ENCODE data around the gene ZNF646. TPM values are rescaled to one million over a fixed set of nuclear protein-coding genes. Genes with fewer than 3 reads are reported as not detected.

ZNF646 gene
- polyA plus RNA-seq, 1 donor: 12.4 TPM

DNA sequence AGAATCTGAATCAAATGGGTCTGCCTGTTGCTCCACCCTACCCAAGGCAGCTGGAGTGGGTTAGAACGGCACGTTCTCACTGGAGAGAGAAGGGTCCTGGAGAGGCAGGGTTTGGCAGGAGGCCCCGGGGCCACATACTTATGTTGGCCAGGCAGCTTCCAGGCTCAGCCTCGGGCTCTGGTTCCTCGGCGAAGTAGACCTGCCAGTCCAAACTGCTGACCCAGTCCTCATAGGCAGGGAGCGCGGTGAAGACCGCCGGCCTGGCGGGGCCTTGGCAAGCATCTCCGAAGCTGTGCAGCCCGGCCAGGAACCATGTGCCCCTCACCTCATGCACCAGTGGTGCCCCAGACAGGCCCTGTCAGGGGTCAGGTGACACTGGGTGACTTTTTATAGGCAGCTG is 9.8 kb downstream of the ZNF646 start:
- no CpG with 5 or more reads among the region's 13 CpGs for WGBS (ENCODE audit: insufficient coverage, low lambda C conversion rate)
- peaks cover 7% of the 10 kb centered on the region for H3K9me3 ChIP-seq (ENCODE audit: control insufficient read depth, low read depth, low read length)
- H3K27ac ChIP-seq (ENCODE audit: low read length): no peak overlapping the region
- no peaks in the 10 kb centered on the region for H3K27me3 ChIP-seq (ENCODE audit: control insufficient read depth, insufficient read depth, low read length)
- H3K36me3 ChIP-seq (ENCODE audit: control insufficient read depth, insufficient read depth, low read length): peaks cover 62% of the 10 kb centered on the region
- no peaks in the 10 kb centered on the region for H3K4me1 ChIP-seq (ENCODE audit: control insufficient read depth, insufficient read depth, low read length)
- DNase-seq: no peak
- H3K4me3 ChIP-seq (ENCODE audit: low read length): no peak overlapping the region

DNA sequence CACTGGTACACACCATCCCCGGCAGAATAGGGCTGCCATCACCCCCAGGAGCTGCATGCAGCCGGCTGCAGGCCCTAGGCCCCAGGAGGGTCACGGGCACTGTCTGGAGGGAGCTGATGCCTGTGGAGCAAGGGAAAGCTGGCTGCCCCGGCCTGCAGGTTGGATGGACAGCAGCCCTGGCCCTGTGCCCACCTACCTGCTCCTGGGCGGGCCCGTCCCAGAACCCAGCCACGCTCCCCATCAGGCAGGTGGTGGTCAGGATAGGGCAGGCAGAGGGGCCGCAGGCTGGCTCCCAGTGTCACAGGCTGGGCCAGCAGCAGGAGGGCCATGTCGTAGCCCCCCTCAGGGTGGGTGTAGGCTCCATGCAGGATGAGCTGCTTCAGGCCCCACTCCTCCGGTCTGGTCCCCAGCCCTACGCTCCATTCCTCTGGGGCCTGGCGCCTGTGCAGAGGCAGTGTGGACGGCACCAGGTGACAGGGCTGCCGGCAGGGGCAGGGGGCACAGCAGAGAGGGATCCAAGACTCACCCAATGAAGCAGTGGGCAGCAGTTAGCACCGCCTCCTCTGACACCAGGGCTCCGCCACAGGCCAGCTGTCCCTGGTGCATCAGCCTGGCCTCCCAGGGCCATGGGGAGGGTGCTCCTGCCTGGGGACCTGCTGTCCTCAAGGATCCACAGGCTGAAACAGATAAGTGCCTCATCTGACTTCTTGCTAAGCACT is 10.5 kb downstream of the ZNF646 start:
- DNase-seq: no peak
- peaks cover 6% of the 10 kb centered on the region for H3K9me3 ChIP-seq (ENCODE audit: control insufficient read depth, low read depth, low read length)
- H3K4me1 ChIP-seq (ENCODE audit: control insufficient read depth, insufficient read depth, low read length): no peaks in the 10 kb centered on the region
- no peak overlapping the region for H3K27ac ChIP-seq (ENCODE audit: low read length)
- no peaks in the 10 kb centered on the region for H3K27me3 ChIP-seq (ENCODE audit: control insufficient read depth, insufficient read depth, low read length)
- WGBS (ENCODE audit: insufficient coverage, low lambda C conversion rate): no CpG with 5 or more reads among the region's 16 CpGs
- H3K36me3 ChIP-seq (ENCODE audit: control insufficient read depth, insufficient read depth, low read length): peaks cover 55% of the 10 kb centered on the region
- no peak overlapping the region for H3K4me3 ChIP-seq (ENCODE audit: low read length)

DNA sequence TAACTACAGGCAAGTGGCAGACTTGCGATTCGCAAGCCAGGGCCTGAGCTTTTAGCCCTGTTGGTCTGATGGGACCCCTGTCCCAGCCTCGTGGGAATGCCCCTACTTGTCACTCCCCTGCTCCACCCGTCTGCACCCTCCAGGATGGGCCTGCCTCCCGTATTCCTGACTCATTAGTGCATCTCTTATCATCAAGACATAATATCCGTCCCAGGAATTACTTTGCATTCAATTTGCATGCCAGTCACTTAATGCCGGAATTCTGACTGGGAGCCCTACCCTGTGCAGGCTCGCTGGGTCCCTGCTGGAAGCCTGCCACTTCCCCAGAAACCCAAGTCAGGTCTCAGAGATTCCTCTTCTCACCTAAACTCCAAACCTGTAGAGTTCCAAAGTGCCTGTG is 11.2 kb downstream of the ZNF646 start:
- H3K4me1 ChIP-seq (ENCODE audit: control insufficient read depth, insufficient read depth, low read length): no peaks in the 10 kb centered on the region
- WGBS (ENCODE audit: insufficient coverage, low lambda C conversion rate): 67% methylated on average over 1 of the region's 8 CpGs
- peaks cover 49% of the 10 kb centered on the region for H3K36me3 ChIP-seq (ENCODE audit: control insufficient read depth, insufficient read depth, low read length)

GRCh38 chr16:31085873-31086628 is 11.8 kb downstream of the ZNF646 start:
- WGBS (ENCODE audit: insufficient coverage, low lambda C conversion rate): 93% methylated on average over 5 of the region's 18 CpGs
- Histone ChIP-seq H3K9me3 (ENCODE audit: control insufficient read depth, low read depth, low read length) (no peaks in the 10 kb centered on the region), H3K4me3 (ENCODE audit: low read length) (no peak overlapping the region), H3K36me3 (ENCODE audit: control insufficient read depth, insufficient read depth, low read length) (peaks cover 49% of the 10 kb centered on the region), H3K27me3 (ENCODE audit: control insufficient read depth, insufficient read depth, low read length) (no peaks in the 10 kb centered on the region), H3K27ac (ENCODE audit: low read length) (no peak overlapping the region), H3K4me1 (ENCODE audit: control insufficient read depth, insufficient read depth, low read length) (no peaks in the 10 kb centered on the region)
- DNase-seq: no peak

More for the DNA sequence above, 11.2 kb downstream of the ZNF646 start:
- no peaks in the 10 kb centered on the region for H3K27me3 ChIP-seq (ENCODE audit: control insufficient read depth, insufficient read depth, low read length)
- no peak for DNase-seq
- H3K27ac ChIP-seq (ENCODE audit: low read length): no peak overlapping the region
- no peaks in the 10 kb centered on the region for H3K9me3 ChIP-seq (ENCODE audit: control insufficient read depth, low read depth, low read length)
- no peak overlapping the region for H3K4me3 ChIP-seq (ENCODE audit: low read length)

DNA sequence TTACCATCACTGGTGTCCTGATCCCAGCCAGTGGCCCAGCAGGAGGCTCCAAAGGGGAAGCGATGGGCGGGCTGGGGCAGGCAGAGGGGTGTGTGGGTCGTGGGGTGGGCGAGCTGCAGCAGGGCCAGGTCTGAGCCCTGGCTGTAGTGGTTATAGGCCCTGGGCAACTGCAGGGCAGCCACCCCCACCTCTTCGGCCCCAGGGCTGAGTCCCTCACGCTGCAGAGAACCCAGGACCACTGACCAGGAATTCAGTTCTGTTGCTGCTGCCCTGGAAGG is 12.3 kb downstream of the ZNF646 start:
- H3K27ac ChIP-seq (ENCODE audit: low read length): no peak overlapping the region
- H3K4me3 ChIP-seq (ENCODE audit: low read length): no peak overlapping the region
- DNase-seq: no peak
- H3K36me3 ChIP-seq (ENCODE audit: control insufficient read depth, insufficient read depth, low read length): peaks cover 47% of the 10 kb centered on the region
- H3K9me3 ChIP-seq (ENCODE audit: control insufficient read depth, low read depth, low read length): no peaks in the 10 kb centered on the region
- H3K4me1 ChIP-seq (ENCODE audit: control insufficient read depth, insufficient read depth, low read length): no peaks in the 10 kb centered on the region
- WGBS (ENCODE audit: insufficient coverage, low lambda C conversion rate): no CpG with 5 or more reads among the region's 6 CpGs
- no peaks in the 10 kb centered on the region for H3K27me3 ChIP-seq (ENCODE audit: control insufficient read depth, insufficient read depth, low read length)

DNA sequence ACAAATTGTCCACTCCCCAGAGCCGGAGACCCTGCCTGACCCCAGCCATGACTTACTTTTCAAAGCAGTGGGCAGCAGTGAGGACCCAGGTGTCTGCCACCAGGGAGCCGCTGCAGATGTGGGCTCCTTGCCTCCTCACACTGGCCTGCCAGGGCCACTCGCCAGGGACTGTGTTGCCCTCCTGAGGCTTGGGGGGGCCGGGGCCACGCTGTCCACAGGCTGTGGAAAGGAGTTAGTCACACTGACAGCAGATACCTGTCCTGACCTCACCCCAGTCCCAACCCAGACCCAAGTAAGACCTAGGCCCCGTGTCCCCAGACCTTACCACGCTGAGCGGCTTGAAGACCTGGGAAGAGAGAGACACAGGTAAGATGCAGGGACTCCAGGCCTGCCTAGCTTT is 13.3 kb downstream of the ZNF646 start:
- DNase-seq: no peak
- Histone ChIP-seq H3K36me3 (ENCODE audit: control insufficient read depth, insufficient read depth, low read length) (peaks cover 38% of the 10 kb centered on the region), H3K4me1 (ENCODE audit: control insufficient read depth, insufficient read depth, low read length) (no peaks in the 10 kb centered on the region), H3K27ac (ENCODE audit: low read length) (no peak overlapping the region), H3K27me3 (ENCODE audit: control insufficient read depth, insufficient read depth, low read length) (no peaks in the 10 kb centered on the region), H3K9me3 (ENCODE audit: control insufficient read depth, low read depth, low read length) (no peaks in the 10 kb centered on the region), H3K4me3 (ENCODE audit: low read length) (no peak overlapping the region)
- no CpG with 5 or more reads among the region's 8 CpGs for WGBS (ENCODE audit: insufficient coverage, low lambda C conversion rate)

- peaks cover 34% of the 10 kb centered on the region for H3K36me3 ChIP-seq (ENCODE audit: control insufficient read depth, insufficient read depth, low read length)
Observed at GRCh38 chr16:31087971-31088370, 13.7 kb downstream of the ZNF646 start.

DNA sequence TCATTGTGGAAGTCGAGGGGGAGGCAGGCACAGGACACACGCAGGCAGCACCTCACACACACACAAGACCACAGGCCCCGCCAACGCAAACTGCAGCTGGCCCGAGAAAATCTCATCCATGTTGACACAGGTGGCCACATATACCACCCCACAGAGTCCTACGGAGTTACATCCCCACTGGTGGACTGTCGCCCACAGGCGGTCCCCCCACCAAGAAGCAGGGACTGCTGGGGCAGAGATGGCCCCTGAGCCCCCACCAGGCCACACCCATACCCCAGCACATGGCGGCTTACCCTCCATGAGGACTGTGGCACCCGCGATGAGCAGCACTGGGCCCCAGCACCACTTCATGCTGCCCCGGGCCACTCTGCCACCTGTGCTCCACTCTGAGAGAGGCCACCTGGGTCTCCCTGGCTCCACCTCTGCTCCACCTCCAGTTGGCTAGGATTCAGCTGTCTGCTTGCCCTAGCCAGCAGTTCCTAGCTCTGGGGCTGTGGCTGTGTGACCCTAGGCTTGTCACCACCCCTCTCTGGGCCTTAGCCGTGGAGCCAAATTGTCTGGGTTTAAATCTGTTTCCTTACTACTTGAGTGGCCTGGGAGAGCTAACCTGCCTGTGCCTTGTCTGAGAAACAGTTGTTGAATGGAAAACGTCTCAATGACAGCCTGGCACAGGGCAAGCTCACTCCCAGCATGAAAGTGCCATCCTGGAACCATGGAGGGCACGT is 14.4 kb downstream of the ZNF646 start, which contains the start of gene PRSS53:
TSS of gene PRSS53 (minus strand) at position 485 of the 725 bp plus-strand sequence. CDS start at position 351, 134 bp downstream.
- Histone ChIP-seq H3K27me3 (ENCODE audit: control insufficient read depth, insufficient read depth, low read length) (no peaks in the 10 kb centered on the region), H3K36me3 (ENCODE audit: control insufficient read depth, insufficient read depth, low read length) (peaks cover 31% of the 10 kb centered on the region), H3K27ac (ENCODE audit: low read length) (no peak within 1 kb of the TSS), H3K9me3 (ENCODE audit: control insufficient read depth, low read depth, low read length) (no peaks in the 10 kb centered on the region), H3K4me1 (ENCODE audit: control insufficient read depth, insufficient read depth, low read length) (peaks cover 3% of the 10 kb centered on the region), H3K4me3 (ENCODE audit: low read length) (no peak within 1 kb of the TSS)
- no peak for DNase-seq
- no CpG with 5 or more reads among the region's 15 CpGs for WGBS (ENCODE audit: insufficient coverage, low lambda C conversion rate)

More at GRCh38 chr16:31087971-31088370, 13.7 kb downstream of the ZNF646 start:
- Histone ChIP-seq H3K9me3 (ENCODE audit: control insufficient read depth, low read depth, low read length) (no peaks in the 10 kb centered on the region), H3K27me3 (ENCODE audit: control insufficient read depth, insufficient read depth, low read length) (no peaks in the 10 kb centered on the region), H3K4me1 (ENCODE audit: control insufficient read depth, insufficient read depth, low read length) (no peaks in the 10 kb centered on the region), H3K27ac (ENCODE audit: low read length) (no peak overlapping the region), H3K4me3 (ENCODE audit: low read length) (no peak overlapping the region)
- no CpG with 5 or more reads among the region's 5 CpGs for WGBS (ENCODE audit: insufficient coverage, low lambda C conversion rate)
- DNase-seq: no peak

GRCh38 chr16:31089199-31089598 is 15.0 kb downstream of the ZNF646 start:
- H3K27ac ChIP-seq (ENCODE audit: low read length): no peak overlapping the region
- H3K27me3 ChIP-seq (ENCODE audit: control insufficient read depth, insufficient read depth, low read length): no peaks in the 10 kb centered on the region
- no peak for DNase-seq
- H3K36me3 ChIP-seq (ENCODE audit: control insufficient read depth, insufficient read depth, low read length): peaks cover 27% of the 10 kb centered on the region
- H3K4me1 ChIP-seq (ENCODE audit: control insufficient read depth, insufficient read depth, low read length): peaks cover 8% of the 10 kb centered on the region
- no CpG with 5 or more reads among the region's 8 CpGs for WGBS (ENCODE audit: insufficient coverage, low lambda C conversion rate)
- no peaks in the 10 kb centered on the region for H3K9me3 ChIP-seq (ENCODE audit: control insufficient read depth, low read depth, low read length)
- no peak overlapping the region for H3K4me3 ChIP-seq (ENCODE audit: low read length)

DNA sequence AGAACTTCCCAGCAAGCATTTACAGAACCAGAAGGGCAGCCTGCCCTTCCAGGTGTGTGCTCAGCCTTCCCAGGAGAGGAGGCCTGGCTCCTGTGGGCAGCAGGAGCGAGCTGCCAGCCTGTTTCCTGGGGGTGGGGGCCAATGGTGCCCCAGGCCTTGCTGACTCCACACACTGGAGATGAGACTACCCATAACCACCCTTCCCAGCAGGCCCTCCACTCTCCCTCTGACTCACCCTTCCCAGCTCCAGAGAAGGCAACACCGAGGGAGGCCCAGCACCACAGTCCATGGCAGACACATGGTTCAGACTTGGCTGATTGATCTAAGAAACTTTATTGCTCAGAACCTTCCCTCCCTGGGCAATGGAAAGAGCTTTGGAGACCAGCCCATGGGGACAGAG is 16.3 kb downstream of the ZNF646 start:
- Histone ChIP-seq H3K4me3 (ENCODE audit: low read length) (no peak overlapping the region), H3K36me3 (ENCODE audit: control insufficient read depth, insufficient read depth, low read length) (peaks cover 16% of the 10 kb centered on the region), H3K4me1 (ENCODE audit: control insufficient read depth, insufficient read depth, low read length) (peaks cover 8% of the 10 kb centered on the region), H3K27ac (ENCODE audit: low read length) (no peak overlapping the region), H3K9me3 (ENCODE audit: control insufficient read depth, low read depth, low read length) (peaks cover 5% of the 10 kb centered on the region), H3K27me3 (ENCODE audit: control insufficient read depth, insufficient read depth, low read length) (no peaks in the 10 kb centered on the region)
- WGBS (ENCODE audit: insufficient coverage, low lambda C conversion rate): no CpG with 5 or more reads among the region's 2 CpGs
- DNase-seq: no peak
